ENCODE data around the gene DEDD. TPM values are rescaled to one million over a fixed set of nuclear protein-coding genes. Genes with fewer than 3 reads are reported as not detected.

DEDD gene
- polyA plus RNA-seq, 2 of the 4 experiments (the other 2 are of a cell fraction), result 25.3 to 38.4 TPM

DNA sequence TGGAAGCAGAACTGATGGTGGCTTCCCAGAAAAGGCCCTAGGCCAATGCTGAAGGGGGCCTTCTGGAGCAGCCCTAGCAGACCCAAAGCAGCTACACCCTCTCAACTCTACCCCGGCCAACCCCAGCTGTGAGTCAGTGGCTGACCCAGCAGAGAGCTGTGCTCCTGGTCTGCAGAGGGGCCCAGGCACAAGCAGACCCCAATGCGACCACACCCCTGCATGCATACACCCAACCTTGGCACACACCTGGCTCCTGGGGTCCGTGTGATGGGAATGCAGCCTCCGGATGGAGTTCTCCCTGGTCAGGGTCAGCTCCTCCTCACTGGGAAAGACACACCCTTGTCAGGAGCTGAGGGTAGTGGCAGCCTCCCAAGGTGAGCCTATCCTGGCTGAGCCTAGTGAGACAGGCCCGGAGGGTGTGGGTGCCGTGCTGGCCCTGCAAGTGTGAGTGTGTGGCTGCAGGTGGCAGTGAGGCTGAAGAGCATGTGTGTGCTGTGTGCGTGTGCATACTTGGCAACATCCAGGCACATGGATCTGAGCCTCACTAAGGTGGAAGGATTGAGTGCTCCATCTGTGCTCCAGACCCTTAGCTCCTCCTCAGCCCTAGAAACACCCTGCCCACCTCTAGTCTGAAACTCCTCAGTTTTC, 58.9 kb downstream of the DEDD start (continued):
- TF ChIP-seq RNF2 (IDR thresholded peaks at IDR 0.05; ENCODE audit: borderline replicate concordance, low read depth), result no peak

GRCh38 chr1:161072751-161073449, 59.6 kb downstream of the DEDD start:
- no peak for DNase-seq (ENCODE audit: low read depth in 1 of 2, low spot score in 1 of 2)
- H3K4me3 ChIP-seq, result no peak overlapping the region
- no peak for ATAC-seq
- WGBS (ENCODE audit: missing lambda C conversion rate), result 92% methylated on average over 19 of the region's 19 CpGs
- FAIRE-seq, result no peak
- no peaks in the 10 kb centered on the region for H3K9me3 ChIP-seq
- TF ChIP-seq FOSB (CRISPR knock-in tag; IDR thresholded peaks at IDR 0.05) (no peak), FOSL2 (IDR thresholded peaks at IDR 0.05) (no peak), FOSL2 (CRISPR knock-in tag; IDR thresholded peaks at IDR 0.05) (no peak), HEYL (CRISPR knock-in tag; IDR thresholded peaks at IDR 0.05) (no peak), POLR2A (IDR thresholded peaks at IDR 0.05; ENCODE audit: low read length) (no peak), HDAC2 (IDR thresholded peaks at IDR 0.05) (no peak), NFE2L2 (conservative IDR thresholded peaks at IDR 0.05; ENCODE audit: low read length) (no peak), SREBF2 (IDR thresholded peaks at IDR 0.05) (no peak), MAZ (IDR thresholded peaks at IDR 0.05; ENCODE audit: borderline replicate concordance, low read depth, low read length) (no peak), MYC (IDR thresholded peaks at IDR 0.05; ENCODE audit: borderline replicate concordance, low read length) (no peak), PBX3 (IDR thresholded peaks at IDR 0.05) (no peak), HOXB5 (CRISPR knock-in tag; IDR thresholded peaks at IDR 0.05) (no peak)
- TF ChIP-seq, protein P1, sequence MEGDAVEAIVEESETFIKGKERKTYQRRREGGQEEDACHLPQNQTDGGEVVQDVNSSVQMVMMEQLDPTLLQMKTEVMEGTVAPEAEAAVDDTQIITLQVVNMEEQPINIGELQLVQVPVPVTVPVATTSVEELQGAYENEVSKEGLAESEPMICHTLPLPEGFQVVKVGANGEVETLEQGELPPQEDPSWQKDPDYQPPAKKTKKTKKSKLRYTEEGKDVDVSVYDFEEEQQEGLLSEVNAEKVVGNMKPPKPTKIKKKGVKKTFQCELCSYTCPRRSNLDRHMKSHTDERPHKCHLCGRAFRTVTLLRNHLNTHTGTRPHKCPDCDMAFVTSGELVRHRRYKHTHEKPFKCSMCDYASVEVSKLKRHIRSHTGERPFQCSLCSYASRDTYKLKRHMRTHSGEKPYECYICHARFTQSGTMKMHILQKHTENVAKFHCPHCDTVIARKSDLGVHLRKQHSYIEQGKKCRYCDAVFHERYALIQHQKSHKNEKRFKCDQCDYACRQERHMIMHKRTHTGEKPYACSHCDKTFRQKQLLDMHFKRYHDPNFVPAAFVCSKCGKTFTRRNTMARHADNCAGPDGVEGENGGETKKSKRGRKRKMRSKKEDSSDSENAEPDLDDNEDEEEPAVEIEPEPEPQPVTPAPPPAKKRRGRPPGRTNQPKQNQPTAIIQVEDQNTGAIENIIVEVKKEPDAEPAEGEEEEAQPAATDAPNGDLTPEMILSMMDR (IDR thresholded peaks at IDR 0.05), result no peak
- TF ChIP-seq, protein P2, sequence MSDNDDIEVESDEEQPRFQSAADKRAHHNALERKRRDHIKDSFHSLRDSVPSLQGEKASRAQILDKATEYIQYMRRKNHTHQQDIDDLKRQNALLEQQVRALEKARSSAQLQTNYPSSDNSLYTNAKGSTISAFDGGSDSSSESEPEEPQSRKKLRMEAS (IDR thresholded peaks at IDR 0.05), result no peak
- peak overlapping the region in 1 of 2 experiments; percentile 71; a peak in 3 of 6 replicates for H3K27ac ChIP-seq
- peaks cover 27% of the 10 kb centered on the region for H3K4me1 ChIP-seq
- POLR2A ChIA-PET, result interaction anchor here (0.5 kb wide), 1 partner anchor 82 kb away, joined by 3 read pairs; no protein-coding TSS in a partner anchor
- 0 out of 3 replicates have a peak overlapping the region, but pooled peaks have one; percentile 26 for H3K4me2 ChIP-seq
- CTCF ChIA-PET, result interaction anchor here (0.7 to 13.9 kb wide), 18 partner anchors 9 to 346 kb away, joined by 3 to 319 read pairs (median 4); partner anchors contain the start of genes F11R, KLHDC9 and NECTIN4

DNA sequence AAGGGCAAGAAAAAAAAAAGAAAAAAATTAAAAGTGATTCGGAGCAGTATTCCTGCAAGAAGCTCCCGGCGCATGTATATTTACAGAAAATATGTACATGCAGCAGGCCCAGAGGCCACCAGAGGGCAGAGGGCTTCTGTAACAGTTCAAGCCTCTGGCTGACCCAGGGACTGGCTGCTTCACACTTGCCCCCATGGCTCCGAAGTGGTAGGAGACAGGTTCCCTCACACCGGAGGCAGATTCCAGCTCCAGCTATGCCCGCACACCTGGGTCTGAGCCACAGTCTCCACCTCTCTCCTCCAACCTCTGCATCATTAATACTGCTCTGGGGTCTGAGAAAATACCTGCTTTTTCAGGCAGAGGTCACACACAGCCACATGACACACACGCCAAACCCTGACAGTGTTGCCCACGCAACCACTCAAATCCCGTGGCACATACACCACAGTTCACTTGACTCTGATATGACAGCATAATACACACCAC, 60.5 kb downstream of the DEDD start:
- peak overlapping the region in 1 of 2 experiments; percentile 51; a peak in 2 of 6 replicates for H3K27ac ChIP-seq
- no peak overlapping the region for H3K4me2 ChIP-seq
- H3K4me1 ChIP-seq, result peaks cover 27% of the 10 kb centered on the region
- FAIRE-seq (no peak), DNase-seq (ENCODE audit: low read depth in 1 of 2, low spot score in 1 of 2) (peak; percentile 70 to 72), ATAC-seq (peak; percentile 77 to 83)
- peak; percentile 91 for TF ChIP-seq SMC3 (IDR thresholded peaks at IDR 0.05)
- TF ChIP-seq, protein P1 (IDR thresholded peaks at IDR 0.05), result peak; percentile 75
- no peak for TF ChIP-seq HOXB5 (CRISPR knock-in tag; IDR thresholded peaks at IDR 0.05)
- peak; percentile 73 to 81 for TF ChIP-seq RAD21 (conservative IDR thresholded peaks at IDR 0.05 in 1 of 2, IDR thresholded peaks at IDR 0.05 in 1 of 2)
- CTCF ChIA-PET, result interaction anchor here (0.6 to 13.9 kb wide), 36 partner anchors 8 to 345 kb away, joined by 3 to 319 read pairs (median 5); partner anchors contain the start of genes B4GALT3, DEDD, F11R and ITLN2
- 62% methylated on average over 9 of the region's 9 CpGs for WGBS (ENCODE audit: missing lambda C conversion rate)
- H3K9me3 ChIP-seq, result no peaks in the 10 kb centered on the region
- no peak overlapping the region for H3K4me3 ChIP-seq
- POLR2A ChIA-PET, result interaction anchor here (0.6 to 0.7 kb wide), 2 partner anchors 16 to 20 kb away, joined by 3 read pairs; no protein-coding TSS in a partner anchor

Small RNA genes lying within 50 kb of the gene (small RNA-seq; reads per million reads assigned to genes)
- 0 reads per million in 6 experiments for gene RF01225

Other genes with a start within 250 kb of the DEDD start
- not detected in 2 replicates for gene ITLN1, start 247.5 kb downstream of the DEDD start, polyA plus RNA-seq (2011; rRNA removed)
- not detected in 3 replicates for gene ITLN1, start 247.5 kb downstream of the DEDD start, polyA plus RNA-seq (2017; fragmentation: RNase III; extraction: RNeasy Plus Mini Kit Qiagen cat#74134 plus additional on column Dnase treatment)
- gene ITLN2, start 177.9 kb downstream of the DEDD start, polyA plus RNA-seq (2011; rRNA removed), result 0.13 and 0.30 TPM in 2 replicates
- 0.22 TPM in 1 of 3 replicates, not detected in the others for gene ITLN2, start 177.9 kb downstream of the DEDD start, polyA plus RNA-seq (2017; fragmentation: RNase III; extraction: RNeasy Plus Mini Kit Qiagen cat#74134 plus additional on column Dnase treatment)
- 62.0 and 71.0 TPM in 2 replicates for gene F11R, start 111.5 kb downstream of the DEDD start, polyA plus RNA-seq (2011; rRNA removed)
- 28.3 to 30.3 TPM (median 29.7 TPM) in 3 replicates for gene F11R, start 111.5 kb downstream of the DEDD start, polyA plus RNA-seq (2017; fragmentation: RNase III; extraction: RNeasy Plus Mini Kit Qiagen cat#74134 plus additional on column Dnase treatment)
- not detected in 2 replicates for gene TSTD1, start 93.7 kb downstream of the DEDD start, polyA plus RNA-seq (2011; rRNA removed)
- 0.17 to 0.21 TPM (median 0.20 TPM) in 3 replicates for gene TSTD1, start 93.7 kb downstream of the DEDD start, polyA plus RNA-seq (2017; fragmentation: RNase III; extraction: RNeasy Plus Mini Kit Qiagen cat#74134 plus additional on column Dnase treatment)
- gene USF1, start 86.7 kb downstream of the DEDD start, polyA plus RNA-seq (2011; rRNA removed), result 35.5 and 43.5 TPM in 2 replicates
- gene USF1, start 86.7 kb downstream of the DEDD start, polyA plus RNA-seq (2017; fragmentation: RNase III; extraction: RNeasy Plus Mini Kit Qiagen cat#74134 plus additional on column Dnase treatment), result 49.2 to 60.5 TPM (median 57.4 TPM) in 3 replicates
- gene ARHGAP30, start 62.8 kb downstream of the DEDD start, polyA plus RNA-seq (2011; rRNA removed), result 0.06 and 0.08 TPM in 2 replicates
- 0.09 to 0.13 TPM (median 0.13 TPM) in 3 replicates for gene ARHGAP30, start 62.8 kb downstream of the DEDD start, polyA plus RNA-seq (2017; fragmentation: RNase III; extraction: RNeasy Plus Mini Kit Qiagen cat#74134 plus additional on column Dnase treatment)
- 3.1 and 4.3 TPM in 2 replicates for gene NECTIN4, start 43.1 kb downstream of the DEDD start, polyA plus RNA-seq (2011; rRNA removed)
- 1.3 to 1.8 TPM (median 1.5 TPM) in 3 replicates for gene NECTIN4, start 43.1 kb downstream of the DEDD start, polyA plus RNA-seq (2017; fragmentation: RNase III; extraction: RNeasy Plus Mini Kit Qiagen cat#74134 plus additional on column Dnase treatment)
- 3.6 and 4.6 TPM in 2 replicates for gene KLHDC9, start 34.3 kb downstream of the DEDD start, polyA plus RNA-seq (2011; rRNA removed)
- gene KLHDC9, start 34.3 kb downstream of the DEDD start, polyA plus RNA-seq (2017; fragmentation: RNase III; extraction: RNeasy Plus Mini Kit Qiagen cat#74134 plus additional on column Dnase treatment), result 0.93 to 2.0 TPM (median 1.2 TPM) in 3 replicates
- 106 and 187 TPM in 2 replicates for gene PFDN2, start 14.6 kb downstream of the DEDD start, polyA plus RNA-seq (2011; rRNA removed)
- 179 to 203 TPM (median 187 TPM) in 3 replicates for gene PFDN2, start 14.6 kb downstream of the DEDD start, polyA plus RNA-seq (2017; fragmentation: RNase III; extraction: RNeasy Plus Mini Kit Qiagen cat#74134 plus additional on column Dnase treatment)
- gene NIT1, start 14.6 kb downstream of the DEDD start, polyA plus RNA-seq (2011; rRNA removed), result 29.9 and 38.6 TPM in 2 replicates
- gene NIT1, start 14.6 kb downstream of the DEDD start, polyA plus RNA-seq (2017; fragmentation: RNase III; extraction: RNeasy Plus Mini Kit Qiagen cat#74134 plus additional on column Dnase treatment), result 44.5 to 49.4 TPM (median 45.8 TPM) in 3 replicates
- gene UFC1, start 21.3 kb upstream of the DEDD start, polyA plus RNA-seq (2011; rRNA removed), result 110 and 115 TPM in 2 replicates
- gene UFC1, start 21.3 kb upstream of the DEDD start, polyA plus RNA-seq (2017; fragmentation: RNase III; extraction: RNeasy Plus Mini Kit Qiagen cat#74134 plus additional on column Dnase treatment), result 149 to 153 TPM (median 150 TPM) in 3 replicates
- 22.6 and 26.3 TPM in 2 replicates for gene USP21, start 26.8 kb upstream of the DEDD start, polyA plus RNA-seq (2011; rRNA removed)
- gene USP21, start 26.8 kb upstream of the DEDD start, polyA plus RNA-seq (2017; fragmentation: RNase III; extraction: RNeasy Plus Mini Kit Qiagen cat#74134 plus additional on column Dnase treatment), result 21.8 to 23.8 TPM (median 23.6 TPM) in 3 replicates
- gene PPOX, start 33.8 kb upstream of the DEDD start, polyA plus RNA-seq (2011; rRNA removed), result 13.8 and 16.4 TPM in 2 replicates
- 13.5 to 16.1 TPM (median 14.1 TPM) in 3 replicates for gene PPOX, start 33.8 kb upstream of the DEDD start, polyA plus RNA-seq (2017; fragmentation: RNase III; extraction: RNeasy Plus Mini Kit Qiagen cat#74134 plus additional on column Dnase treatment)
- gene B4GALT3, start 44.8 kb upstream of the DEDD start, polyA plus RNA-seq (2011; rRNA removed), result 25.3 and 31.4 TPM in 2 replicates
- gene B4GALT3, start 44.8 kb upstream of the DEDD start, polyA plus RNA-seq (2017; fragmentation: RNase III; extraction: RNeasy Plus Mini Kit Qiagen cat#74134 plus additional on column Dnase treatment), result 23.3 to 26.7 TPM (median 25.5 TPM) in 3 replicates
- not detected in 2 replicates for gene ADAMTS4, start 66.4 kb upstream of the DEDD start, polyA plus RNA-seq (2011; rRNA removed)
- gene ADAMTS4, start 66.4 kb upstream of the DEDD start, polyA plus RNA-seq (2017; fragmentation: RNase III; extraction: RNeasy Plus Mini Kit Qiagen cat#74134 plus additional on column Dnase treatment), result 0.01 TPM in 1 of 3 replicates, not detected in the others
- gene NDUFS2, start 69.7 kb upstream of the DEDD start, polyA plus RNA-seq (2011; rRNA removed), result 125 and 144 TPM in 2 replicates
- 142 to 145 TPM (median 142 TPM) in 3 replicates for gene NDUFS2, start 69.7 kb upstream of the DEDD start, polyA plus RNA-seq (2017; fragmentation: RNase III; extraction: RNeasy Plus Mini Kit Qiagen cat#74134 plus additional on column Dnase treatment)
- gene FCER1G, start 82.6 kb upstream of the DEDD start, polyA plus RNA-seq (2011; rRNA removed), result 0.40 and 0.83 TPM in 2 replicates
- gene FCER1G, start 82.6 kb upstream of the DEDD start, polyA plus RNA-seq (2017; fragmentation: RNase III; extraction: RNeasy Plus Mini Kit Qiagen cat#74134 plus additional on column Dnase treatment), result 0.25 TPM in 1 of 3 replicates, not detected in the others
- gene APOA2, start 91.0 kb upstream of the DEDD start, polyA plus RNA-seq (2011; rRNA removed), result not detected in 2 replicates
- not detected in 3 replicates for gene APOA2, start 91.0 kb upstream of the DEDD start, polyA plus RNA-seq (2017; fragmentation: RNase III; extraction: RNeasy Plus Mini Kit Qiagen cat#74134 plus additional on column Dnase treatment)
- gene TOMM40L, start 93.4 kb upstream of the DEDD start, polyA plus RNA-seq (2011; rRNA removed), result 6.3 and 7.0 TPM in 2 replicates
- gene TOMM40L, start 93.4 kb upstream of the DEDD start, polyA plus RNA-seq (2017; fragmentation: RNase III; extraction: RNeasy Plus Mini Kit Qiagen cat#74134 plus additional on column Dnase treatment), result 9.1 to 11.0 TPM (median 10.2 TPM) in 3 replicates
- gene NR1I3, start 105.5 kb upstream of the DEDD start, polyA plus RNA-seq (2011; rRNA removed), result not detected in 2 replicates
- not detected in 3 replicates for gene NR1I3, start 105.5 kb upstream of the DEDD start, polyA plus RNA-seq (2017; fragmentation: RNase III; extraction: RNeasy Plus Mini Kit Qiagen cat#74134 plus additional on column Dnase treatment)
- gene PCP4L1, start 126.1 kb upstream of the DEDD start, polyA plus RNA-seq (2011; rRNA removed), result not detected in 2 replicates
- gene PCP4L1, start 126.1 kb upstream of the DEDD start, polyA plus RNA-seq (2017; fragmentation: RNase III; extraction: RNeasy Plus Mini Kit Qiagen cat#74134 plus additional on column Dnase treatment), result not detected in 3 replicates
- 0.57 and 0.83 TPM in 2 replicates for gene MPZ, start 177.3 kb upstream of the DEDD start, polyA plus RNA-seq (2011; rRNA removed)
- 0.17 to 0.45 TPM (median 0.25 TPM) in 3 replicates for gene MPZ, start 177.3 kb upstream of the DEDD start, polyA plus RNA-seq (2017; fragmentation: RNase III; extraction: RNeasy Plus Mini Kit Qiagen cat#74134 plus additional on column Dnase treatment)
- gene SDHC, start 181.7 kb upstream of the DEDD start, polyA plus RNA-seq (2011; rRNA removed), result 296 and 353 TPM in 2 replicates
- 302 to 325 TPM (median 323 TPM) in 3 replicates for gene SDHC, start 181.7 kb upstream of the DEDD start, polyA plus RNA-seq (2017; fragmentation: RNase III; extraction: RNeasy Plus Mini Kit Qiagen cat#74134 plus additional on column Dnase treatment)
- gene CFAP126, start 235.2 kb upstream of the DEDD start, polyA plus RNA-seq (2011; rRNA removed), result not detected in 2 replicates
- gene CFAP126, start 235.2 kb upstream of the DEDD start, polyA plus RNA-seq (2017; fragmentation: RNase III; extraction: RNeasy Plus Mini Kit Qiagen cat#74134 plus additional on column Dnase treatment), result not detected in 3 replicates

All from A549 (cell line).